ENCODE results near the gene MGLL.

The MGLL gene

GRCh38 chr3:127740136-127740915, 82.0 kb downstream of the MGLL start:
- no peak for DNase-seq (ENCODE audit: low spot score)

- no peak for DNase-seq (ENCODE audit: low spot score)
These were observed 82.8 kb downstream of the MGLL start for GRCh38 chr3:127739347-127740135.

- DNase-seq (ENCODE audit: low spot score): no peak
These were observed 84.0 kb downstream of the MGLL start for GRCh38 chr3:127738192-127738840.

GRCh38 chr3:127736801-127737539, 85.3 kb downstream of the MGLL start:
- no peak for DNase-seq (ENCODE audit: low spot score)

GRCh38 chr3:127735767-127736693, 86.3 kb downstream of the MGLL start:
- DNase-seq (ENCODE audit: low spot score): no peak

GRCh38 chr3:127734754-127735473, 87.4 kb downstream of the MGLL start:
- no peak for DNase-seq (ENCODE audit: low spot score)

- DNase-seq (ENCODE audit: low spot score): no peak
These were observed 88.1 kb downstream of the MGLL start for GRCh38 chr3:127734181-127734720.

GRCh38 chr3:127733781-127734180, 88.5 kb downstream of the MGLL start:
- DNase-seq (ENCODE audit: low spot score): no peak

GRCh38 chr3:127732879-127733350, 89.4 kb downstream of the MGLL start:
- DNase-seq (ENCODE audit: low spot score): no peak

- DNase-seq (ENCODE audit: low spot score): no peak
These were observed 90.0 kb downstream of the MGLL start for GRCh38 chr3:127732303-127732702.

GRCh38 chr3:127731546-127732289, 90.6 kb downstream of the MGLL start:
- DNase-seq (ENCODE audit: low spot score): no peak

- no peak for DNase-seq (ENCODE audit: low spot score)
These were observed 91.5 kb downstream of the MGLL start for GRCh38 chr3:127730666-127731295.

GRCh38 chr3:127730171-127730570, 92.1 kb downstream of the MGLL start:
- DNase-seq (ENCODE audit: low spot score): no peak

GRCh38 chr3:127729556-127730056, 92.7 kb downstream of the MGLL start:
- no peak for DNase-seq (ENCODE audit: low spot score)

- DNase-seq (ENCODE audit: low spot score): no peak
These were observed 93.8 kb downstream of the MGLL start for GRCh38 chr3:127728417-127729015.

- DNase-seq (ENCODE audit: low spot score): no peak
These were observed 95.4 kb downstream of the MGLL start for GRCh38 chr3:127726894-127727293.

- DNase-seq (ENCODE audit: low spot score): no peak
These were observed 99.2 kb downstream of the MGLL start for GRCh38 chr3:127723011-127723567.
